Mesothelial cell of epicardium (in vitro differentiated cells): ENCODE measurements around the gene RPS6KA3. TPM values are rescaled to one million over a fixed set of nuclear protein-coding genes. Genes with fewer than 3 reads are reported as not detected.

Source experiments
- DNase-seq, 2 experiments: peaks; one replicate each; pipeline ENCODE4 v3.0.0; 2021; ENCODE audit warnings: low spot score in 2 of 2; ENCODE audit not compliant: unreplicated experiment in 2 of 2
- H3K27ac Mint-ChIP-seq: 2 replicates; pipeline ENCODE4 v1.8.0; 2021; ENCODE audit warnings: mixed read lengths
- H3K27me3 Mint-ChIP-seq: 2 replicates; pipeline ENCODE4 v1.8.0; 2021; ENCODE audit warnings: low read depth, mixed read lengths
- H3K36me3 Mint-ChIP-seq: 2 replicates; pipeline ENCODE4 v1.8.0; 2021; ENCODE audit warnings: mixed read lengths
- H3K4me1 Mint-ChIP-seq: 2 replicates; pipeline ENCODE4 v1.8.0; 2021; ENCODE audit warnings: mixed read lengths
- H3K4me3 Mint-ChIP-seq: 2 replicates; pipeline ENCODE4 v1.8.0; 2021; ENCODE audit warnings: mild to moderate bottlenecking, moderate library complexity, mixed read lengths
- H3K9me3 Mint-ChIP-seq: 2 replicates; pipeline ENCODE4 v1.8.0; 2021; ENCODE audit warnings: mixed read lengths
- total RNA-seq: library from RNA; stranded (reverse); gene quantifications from 3 replicates; pipeline ENCODE4 v1.2.1, GENCODE V29; 2021
- TF ChIP-seq, protein P1 (sequence below): fragments of 200-600 bp; sonication (generic); IDR thresholded peaks from one replicate; pipeline ENCODE4 v1.5.0; 2021; ENCODE audit warnings: antibody characterized with exemption; ENCODE audit not compliant: unreplicated experiment

Gene RPS6KA3
- 41.6 to 42.6 TPM (median 42.3 TPM) in 3 replicates for total RNA-seq

GRCh38 chrX:20266810-20267606 lies at the start of gene RPS6KA3:
TSS of gene RPS6KA3 (minus strand) at chrX:20266909. CDS start at chrX:20266632, 277 bp downstream.
- Mint-ChIP-seq H3K9me3 (no peaks in the 10 kb centered on the region), H3K4me3 (peak within 1 kb of the TSS; percentile 87)
- TF ChIP-seq, protein P1, sequence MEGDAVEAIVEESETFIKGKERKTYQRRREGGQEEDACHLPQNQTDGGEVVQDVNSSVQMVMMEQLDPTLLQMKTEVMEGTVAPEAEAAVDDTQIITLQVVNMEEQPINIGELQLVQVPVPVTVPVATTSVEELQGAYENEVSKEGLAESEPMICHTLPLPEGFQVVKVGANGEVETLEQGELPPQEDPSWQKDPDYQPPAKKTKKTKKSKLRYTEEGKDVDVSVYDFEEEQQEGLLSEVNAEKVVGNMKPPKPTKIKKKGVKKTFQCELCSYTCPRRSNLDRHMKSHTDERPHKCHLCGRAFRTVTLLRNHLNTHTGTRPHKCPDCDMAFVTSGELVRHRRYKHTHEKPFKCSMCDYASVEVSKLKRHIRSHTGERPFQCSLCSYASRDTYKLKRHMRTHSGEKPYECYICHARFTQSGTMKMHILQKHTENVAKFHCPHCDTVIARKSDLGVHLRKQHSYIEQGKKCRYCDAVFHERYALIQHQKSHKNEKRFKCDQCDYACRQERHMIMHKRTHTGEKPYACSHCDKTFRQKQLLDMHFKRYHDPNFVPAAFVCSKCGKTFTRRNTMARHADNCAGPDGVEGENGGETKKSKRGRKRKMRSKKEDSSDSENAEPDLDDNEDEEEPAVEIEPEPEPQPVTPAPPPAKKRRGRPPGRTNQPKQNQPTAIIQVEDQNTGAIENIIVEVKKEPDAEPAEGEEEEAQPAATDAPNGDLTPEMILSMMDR, result no peak

GRCh38 chrX:20315140-20315539 lies 48.4 kb upstream of the RPS6KA3 start:
- Mint-ChIP-seq H3K9me3 (peaks cover 44% of the 10 kb centered on the region), H3K27me3 (no peaks in the 10 kb centered on the region), H3K4me1 (peaks cover 7% of the 10 kb centered on the region), H3K36me3 (no peaks in the 10 kb centered on the region), H3K4me3 (no peak overlapping the region), H3K27ac (peak overlapping the region; percentile 82)
- TF ChIP-seq, protein P1, result no peak
- no peak for DNase-seq

More at GRCh38 chrX:20266810-20267606, at the start of gene RPS6KA3:
- DNase-seq, result peak; percentile 79 to 89
- no peaks in the 10 kb centered on the region for H3K36me3 Mint-ChIP-seq
- H3K27me3 Mint-ChIP-seq, result no peaks in the 10 kb centered on the region
- H3K4me1 Mint-ChIP-seq, result peaks cover 28% of the 10 kb centered on the region
- peak within 1 kb of the TSS; percentile 95 for H3K27ac Mint-ChIP-seq

GRCh38 chrX:20313899-20314298 lies 47.2 kb upstream of the RPS6KA3 start:
- TF ChIP-seq, protein P1, result no peak
- Mint-ChIP-seq H3K9me3 (peaks cover 39% of the 10 kb centered on the region), H3K4me3 (no peak overlapping the region), H3K27ac (no peak overlapping the region), H3K36me3 (no peaks in the 10 kb centered on the region), H3K4me1 (peaks cover 4% of the 10 kb centered on the region), H3K27me3 (no peaks in the 10 kb centered on the region)
- no peak for DNase-seq

GRCh38 chrX:20312018-20312417 lies 45.3 kb upstream of the RPS6KA3 start:
- TF ChIP-seq, protein P1, result no peak
- H3K9me3 Mint-ChIP-seq, result peaks cover 41% of the 10 kb centered on the region
- peaks cover 4% of the 10 kb centered on the region for H3K4me1 Mint-ChIP-seq
- no peak overlapping the region for H3K4me3 Mint-ChIP-seq
- H3K27me3 Mint-ChIP-seq, result no peaks in the 10 kb centered on the region
- H3K36me3 Mint-ChIP-seq, result no peaks in the 10 kb centered on the region
- DNase-seq, result no peak
- H3K27ac Mint-ChIP-seq, result no peak overlapping the region

GRCh38 chrX:20311505-20311904 lies 44.8 kb upstream of the RPS6KA3 start:
- Mint-ChIP-seq H3K27ac (no peak overlapping the region), H3K9me3 (peaks cover 39% of the 10 kb centered on the region)

More at GRCh38 chrX:20311505-20311904, 44.8 kb upstream of the RPS6KA3 start:
- no peak for DNase-seq
- TF ChIP-seq, protein P1, result no peak
- Mint-ChIP-seq H3K4me3 (no peak overlapping the region), H3K36me3 (no peaks in the 10 kb centered on the region), H3K27me3 (no peaks in the 10 kb centered on the region), H3K4me1 (peaks cover 4% of the 10 kb centered on the region)
